PC-9 (cell line): Measurements from ENCODE around the gene AOC3.

Source experiments
- EZH2 ChIP-seq: fragments of 200-600 bp; sonication (generic); IDR thresholded peaks from 2 replicates; pipeline ENCODE4 v1.8.0; 2017; ENCODE audit warnings: antibody characterized with exemption, low read depth
- TF ChIP-seq, protein P1 (sequence below): fragments of 200-600 bp; sonication (generic); conservative IDR thresholded peaks from 2 replicates; pipeline ENCODE4 v1.6.1; 2017; ENCODE audit warnings: mixed run types, antibody characterized with exemption, mild to moderate bottlenecking, moderate library complexity

DNA sequence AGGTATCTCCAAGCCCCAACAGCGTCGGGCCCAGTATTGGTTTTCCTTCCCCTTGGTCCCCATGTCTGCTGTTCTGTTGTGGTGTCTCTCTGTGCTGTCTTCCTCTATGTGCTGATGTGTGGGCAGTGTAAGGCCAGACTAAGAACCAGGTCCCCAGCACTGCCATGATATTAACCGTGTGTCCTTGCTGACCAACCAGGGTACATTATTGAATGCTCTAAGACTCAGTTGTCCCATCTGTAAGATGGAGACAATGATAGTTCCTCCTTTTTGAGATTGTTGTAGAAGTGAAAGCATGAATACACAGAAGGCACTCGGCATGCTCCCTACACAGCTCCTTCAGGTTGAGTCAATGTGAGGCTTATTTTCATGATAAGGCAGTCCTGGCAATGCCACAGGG, 20.6 kb downstream of the AOC3 start:
- TF ChIP-seq, protein P1, sequence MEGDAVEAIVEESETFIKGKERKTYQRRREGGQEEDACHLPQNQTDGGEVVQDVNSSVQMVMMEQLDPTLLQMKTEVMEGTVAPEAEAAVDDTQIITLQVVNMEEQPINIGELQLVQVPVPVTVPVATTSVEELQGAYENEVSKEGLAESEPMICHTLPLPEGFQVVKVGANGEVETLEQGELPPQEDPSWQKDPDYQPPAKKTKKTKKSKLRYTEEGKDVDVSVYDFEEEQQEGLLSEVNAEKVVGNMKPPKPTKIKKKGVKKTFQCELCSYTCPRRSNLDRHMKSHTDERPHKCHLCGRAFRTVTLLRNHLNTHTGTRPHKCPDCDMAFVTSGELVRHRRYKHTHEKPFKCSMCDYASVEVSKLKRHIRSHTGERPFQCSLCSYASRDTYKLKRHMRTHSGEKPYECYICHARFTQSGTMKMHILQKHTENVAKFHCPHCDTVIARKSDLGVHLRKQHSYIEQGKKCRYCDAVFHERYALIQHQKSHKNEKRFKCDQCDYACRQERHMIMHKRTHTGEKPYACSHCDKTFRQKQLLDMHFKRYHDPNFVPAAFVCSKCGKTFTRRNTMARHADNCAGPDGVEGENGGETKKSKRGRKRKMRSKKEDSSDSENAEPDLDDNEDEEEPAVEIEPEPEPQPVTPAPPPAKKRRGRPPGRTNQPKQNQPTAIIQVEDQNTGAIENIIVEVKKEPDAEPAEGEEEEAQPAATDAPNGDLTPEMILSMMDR, result no peak
- no peak for TF ChIP-seq EZH2
